ENCODE measurements around the gene NLRP6. TPM values are rescaled to one million over a fixed set of nuclear protein-coding genes. Genes with fewer than 3 reads are reported as not detected.

Gene NLRP6
- polyA plus RNA-seq, 2 donors, result 0.05 to 0.06 TPM

Other genes with a start within 250 kb of the NLRP6 start
- gene SCGB1C1, start 85.3 kb upstream of the NLRP6 start, polyA plus RNA-seq, result not detected
- gene BET1L, start 71.0 kb upstream of the NLRP6 start, polyA plus RNA-seq, result 10 to 100 TPM; 12.5 to 18.0 TPM
- 10 to 100 TPM; 31.2 to 42.8 TPM for gene RIC8A, start 70.7 kb upstream of the NLRP6 start, polyA plus RNA-seq
- 10 to 100 TPM in 1 of 2 donors, 1 to 10 TPM in 1; 7.9 to 13.5 TPM for gene SIRT3, start 42.1 kb upstream of the NLRP6 start, polyA plus RNA-seq
- 10 to 100 TPM; 90.8 to 98.2 TPM for gene PSMD13, start 41.4 kb upstream of the NLRP6 start, polyA plus RNA-seq
- gene PGGHG, start 10.7 kb downstream of the NLRP6 start, polyA plus RNA-seq, result 10 to 100 TPM; 10.3 to 38.9 TPM
- gene IFITM5, start 21.1 kb downstream of the NLRP6 start, polyA plus RNA-seq, result not detected
- gene IFITM2, start 29.4 kb downstream of the NLRP6 start, polyA plus RNA-seq, result 100 to 1,000 TPM in 1 of 2 donors, 10 to 100 TPM in 1; 72.3 to 165 TPM
- gene IFITM1, start 35.6 kb downstream of the NLRP6 start, polyA plus RNA-seq, result 100 to 1,000 TPM in 1 of 2 donors, 10 to 100 TPM in 1; 48.2 to 112 TPM
- gene IFITM3, start 42.5 kb downstream of the NLRP6 start, polyA plus RNA-seq, result 100 to 1,000 TPM; 243 to 450 TPM
- gene B4GALNT4, start 91.1 kb downstream of the NLRP6 start, polyA plus RNA-seq, result 1 to 10 TPM; 5.0 to 5.2 TPM
- 100 to 1,000 TPM; 332 to 353 TPM for gene PKP3, start 115.8 kb downstream of the NLRP6 start, polyA plus RNA-seq
- 10 to 100 TPM; 25.4 to 41.7 TPM for gene SIGIRR, start 136.6 kb downstream of the NLRP6 start, polyA plus RNA-seq
- 10 to 100 TPM; 18.1 to 40.4 TPM for gene ANO9, start 163.6 kb downstream of the NLRP6 start, polyA plus RNA-seq
- 10 to 100 TPM; 12.4 to 20.5 TPM for gene PTDSS2, start 171.9 kb downstream of the NLRP6 start, polyA plus RNA-seq
- 100 to 1,000 TPM; 106 to 219 TPM for gene RNH1, start 228.8 kb downstream of the NLRP6 start, polyA plus RNA-seq

Measured in esophagus (tissue), 2 donors.